GM18909 (cell line): Measurements from ENCODE around the gene GPR137.

Experiments used
- ATAC-seq: cut with Tn5 transposase; IDR thresholded peaks from one replicate; pipeline ENCODE4 v1.9.1; 2021; ENCODE audit warnings: mild to moderate bottlenecking; ENCODE audit not compliant: unreplicated experiment, poor library complexity

Gene GPR137

GRCh38 chr11:64337538-64338249 is 52.0 kb downstream of the GPR137 start:
- ATAC-seq = no peak

GRCh38 chr11:64338716-64339115 is 53.1 kb downstream of the GPR137 start:
- no peak for ATAC-seq
